ENCODE measurements around the gene PRR19.

DNA sequence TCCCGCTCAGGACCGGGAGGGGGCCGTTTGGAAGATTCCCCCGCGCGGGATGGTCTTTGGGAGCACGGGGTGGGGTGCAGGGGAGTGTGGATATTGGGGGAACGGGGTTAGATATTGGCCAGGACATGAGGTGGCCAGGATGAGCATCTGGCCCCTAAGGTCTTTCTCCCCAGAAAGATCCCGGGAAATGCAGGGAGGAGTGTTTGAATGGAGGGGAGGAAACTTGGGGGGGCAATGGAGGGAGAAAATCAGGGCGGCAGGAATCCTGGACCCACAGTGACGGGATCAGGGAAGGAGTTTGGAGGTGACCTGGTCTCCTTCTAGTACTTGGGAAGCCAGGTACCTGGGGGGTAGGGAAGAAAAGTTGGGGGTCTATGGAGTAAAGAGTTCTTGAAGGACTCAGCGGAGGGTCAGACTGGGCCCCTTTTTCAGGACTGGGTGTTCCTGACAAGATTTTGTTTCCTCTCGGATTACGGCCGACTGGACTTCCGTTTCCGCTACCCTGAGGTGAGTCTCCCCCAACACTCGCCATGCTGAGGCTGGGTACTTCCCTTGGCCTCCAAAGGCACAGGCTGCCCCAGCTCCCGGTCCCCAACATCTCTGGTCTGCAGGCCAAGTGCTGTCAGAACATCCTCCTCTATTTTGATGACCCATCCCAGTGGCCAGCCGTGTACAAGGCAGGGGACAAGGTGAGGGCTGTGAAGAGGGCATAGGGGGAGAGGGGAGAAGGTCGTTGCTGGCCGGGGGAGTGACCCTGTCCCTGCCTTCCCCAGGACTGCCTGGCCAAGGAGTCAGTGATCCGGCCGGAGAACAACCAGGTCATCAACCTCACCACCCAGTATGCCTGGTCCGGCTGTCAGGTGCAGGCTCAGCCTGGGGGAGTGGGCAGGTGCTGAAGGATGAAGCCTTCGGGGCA, 12.2 kb downstream of the PRR19 start:
- TF ChIP-seq POLR2A (IDR thresholded peaks at IDR 0.05; ENCODE audit: low read depth, low read length) (no peak), TAF1 (IDR thresholded peaks at IDR 0.05; ENCODE audit: borderline replicate concordance, low read depth, low read length) (no peak), CBX5 (IDR thresholded peaks at IDR 0.05; ENCODE audit: low read depth) (no peak), HDAC2 (IDR thresholded peaks at IDR 0.05) (no peak), EGR1 (IDR thresholded peaks at IDR 0.05; ENCODE audit: borderline replicate concordance in 1 of 2, low read depth in 2 of 2, low read length in 2 of 2) (no peak), BHLHE40 (IDR thresholded peaks at IDR 0.05; ENCODE audit: borderline replicate concordance in 1 of 2, low read depth in 2 of 2, low read length in 1 of 2) (no peak), MTA2 (IDR thresholded peaks at IDR 0.05; ENCODE audit: low read depth) (no peak), SRF (IDR thresholded peaks at IDR 0.05; ENCODE audit: low read depth in 2 of 2, low read length in 2 of 2) (no peak), CREM (IDR thresholded peaks at IDR 0.05; ENCODE audit: low read depth) (no peak)
- TF ChIP-seq, protein P1, sequence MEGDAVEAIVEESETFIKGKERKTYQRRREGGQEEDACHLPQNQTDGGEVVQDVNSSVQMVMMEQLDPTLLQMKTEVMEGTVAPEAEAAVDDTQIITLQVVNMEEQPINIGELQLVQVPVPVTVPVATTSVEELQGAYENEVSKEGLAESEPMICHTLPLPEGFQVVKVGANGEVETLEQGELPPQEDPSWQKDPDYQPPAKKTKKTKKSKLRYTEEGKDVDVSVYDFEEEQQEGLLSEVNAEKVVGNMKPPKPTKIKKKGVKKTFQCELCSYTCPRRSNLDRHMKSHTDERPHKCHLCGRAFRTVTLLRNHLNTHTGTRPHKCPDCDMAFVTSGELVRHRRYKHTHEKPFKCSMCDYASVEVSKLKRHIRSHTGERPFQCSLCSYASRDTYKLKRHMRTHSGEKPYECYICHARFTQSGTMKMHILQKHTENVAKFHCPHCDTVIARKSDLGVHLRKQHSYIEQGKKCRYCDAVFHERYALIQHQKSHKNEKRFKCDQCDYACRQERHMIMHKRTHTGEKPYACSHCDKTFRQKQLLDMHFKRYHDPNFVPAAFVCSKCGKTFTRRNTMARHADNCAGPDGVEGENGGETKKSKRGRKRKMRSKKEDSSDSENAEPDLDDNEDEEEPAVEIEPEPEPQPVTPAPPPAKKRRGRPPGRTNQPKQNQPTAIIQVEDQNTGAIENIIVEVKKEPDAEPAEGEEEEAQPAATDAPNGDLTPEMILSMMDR (IDR thresholded peaks at IDR 0.05 in 2 of 3, conservative IDR thresholded peaks at IDR 0.05 in 1 of 3; ENCODE audit: control insufficient read depth in 2 of 3, extremely low read depth in 1 of 3, insufficient read depth in 1 of 3, low read depth in 3 of 3, low read length in 3 of 3), result no peak

All from GM12878 (cell line).